DMS 273 (cell line): ENCODE results near the gene TPRA1.
"Not testable (repeated sequence)": the region's sequence is repeated elsewhere in the genome, so short reads cannot be mapped to it uniquely, and the experiment has no call there.

ENCODE experiments used
- DNase-seq: peaks from one replicate; lab custom pipeline; 2025; ENCODE audit not compliant: unreplicated experiment; lab: John Stamatoyannopoulos, UW

TPRA1 gene

DNA sequence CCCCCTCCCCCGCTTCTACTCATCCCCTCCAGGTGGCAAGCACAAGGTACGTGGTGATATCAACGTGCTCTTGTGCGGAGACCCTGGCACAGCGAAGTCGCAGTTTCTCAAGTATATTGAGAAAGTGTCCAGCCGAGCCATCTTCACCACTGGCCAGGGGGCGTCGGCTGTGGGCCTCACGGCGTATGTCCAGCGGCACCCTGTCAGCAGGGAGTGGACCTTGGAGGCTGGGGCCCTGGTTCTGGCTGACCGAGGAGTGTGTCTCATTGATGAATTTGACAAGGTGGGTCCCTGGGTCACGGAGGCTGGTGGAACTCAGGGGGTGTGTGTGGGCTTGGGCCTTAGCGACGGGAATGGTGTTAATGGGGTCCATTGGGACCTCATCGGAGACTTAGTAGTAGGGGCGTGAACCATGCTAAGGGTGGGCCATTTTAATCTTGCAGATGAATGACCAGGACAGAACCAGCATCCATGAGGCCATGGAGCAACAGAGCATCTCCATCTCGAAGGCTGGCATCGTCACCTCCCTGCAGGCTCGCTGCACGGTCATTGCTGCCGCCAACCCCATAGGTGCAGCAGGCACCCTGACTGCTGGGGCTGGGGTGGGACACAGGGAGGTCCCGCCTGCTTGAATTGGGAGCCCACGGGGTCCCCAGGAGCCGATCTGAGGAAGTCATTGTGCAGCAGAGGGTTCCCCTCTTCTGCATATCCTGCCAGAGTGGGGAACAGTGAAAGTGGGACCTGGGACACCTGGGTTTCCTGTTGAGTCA lies 26.5 kb upstream of the TPRA1 start:
- DNase-seq = no peak

DNA sequence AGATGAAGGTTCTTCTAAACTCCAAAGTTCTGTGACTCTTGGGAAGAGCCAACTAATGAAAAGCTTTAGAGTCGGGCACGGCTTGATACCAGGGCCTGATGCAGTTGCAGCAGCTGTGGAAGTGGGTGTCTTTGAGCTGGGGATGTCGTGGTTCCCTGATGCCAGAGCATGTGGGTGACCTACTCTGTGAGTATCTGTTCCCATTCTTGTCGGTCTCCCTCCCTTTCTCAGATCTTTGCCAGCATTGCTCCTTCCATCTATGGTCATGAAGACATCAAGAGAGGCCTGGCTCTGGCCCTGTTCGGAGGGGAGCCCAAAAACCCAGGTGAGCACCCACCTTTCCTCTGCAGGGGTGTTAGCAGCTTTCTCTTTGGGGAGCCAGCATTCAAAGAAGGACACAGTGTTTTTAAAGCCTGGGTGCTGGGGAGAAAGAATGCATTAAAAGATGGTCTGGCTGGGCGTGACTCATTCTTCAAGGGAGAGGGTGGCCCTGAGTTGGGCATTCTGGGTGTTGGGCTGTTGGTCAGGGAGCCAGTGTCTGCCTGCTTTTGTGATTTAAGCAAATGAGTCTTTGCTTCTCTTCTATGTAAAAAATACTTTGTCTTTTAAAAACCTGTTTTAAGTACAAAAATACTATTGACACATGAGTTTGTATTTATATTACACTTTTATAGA lies 25.2 kb upstream of the TPRA1 start:
- no peak for DNase-seq

DNA sequence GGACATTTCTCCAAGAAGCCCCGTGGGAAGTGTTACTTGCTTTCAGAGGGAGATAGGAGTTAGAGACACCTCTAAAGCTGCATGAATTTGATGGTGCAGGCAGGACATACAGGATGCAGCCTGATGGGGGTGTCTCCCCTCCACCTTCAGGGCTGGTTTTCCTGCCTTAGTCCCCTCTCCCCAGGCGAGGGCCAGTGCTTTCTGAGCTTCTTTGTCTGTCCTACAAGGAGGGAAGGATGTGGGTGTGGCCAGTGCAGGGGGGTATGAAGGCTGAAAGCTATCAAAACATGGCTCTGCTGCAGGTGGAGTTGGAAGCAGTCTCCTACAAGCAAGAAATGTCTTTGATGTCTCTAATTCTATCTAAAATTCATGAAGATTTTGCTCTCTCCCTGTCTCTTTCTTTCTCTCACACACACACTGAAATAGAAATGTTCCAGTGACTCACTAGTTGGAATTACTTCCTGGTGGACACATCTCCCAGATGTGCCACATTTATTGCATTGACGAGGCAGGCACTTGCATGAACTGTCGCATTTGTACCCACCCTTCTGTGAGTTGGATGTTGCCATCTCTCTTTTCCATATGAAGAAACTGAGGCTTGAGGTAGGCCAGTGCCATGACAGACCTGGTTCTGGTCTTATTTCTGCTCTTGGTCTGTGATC lies 24.5 kb upstream of the TPRA1 start:
- no peak for DNase-seq

DNA sequence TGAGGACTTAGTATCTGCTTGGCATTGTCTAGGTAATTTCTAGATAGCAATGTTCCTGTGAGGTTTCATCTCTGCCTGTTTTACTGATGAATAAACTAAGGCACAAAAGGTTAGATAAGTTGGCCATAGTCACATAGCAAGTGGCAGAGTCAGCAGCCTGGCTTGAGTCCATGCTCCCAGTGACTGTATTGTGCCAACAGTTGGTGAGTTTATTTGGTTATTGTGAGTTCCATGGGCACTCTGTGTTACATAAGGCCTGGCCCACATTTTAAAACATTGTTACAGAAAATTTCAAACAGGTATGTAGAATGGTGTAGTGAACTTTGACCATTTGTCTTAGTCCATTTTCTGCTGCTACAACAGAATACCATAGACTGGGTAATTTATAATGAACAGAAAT lies 22.9 kb upstream of the TPRA1 start:
- no peak for DNase-seq

DNA sequence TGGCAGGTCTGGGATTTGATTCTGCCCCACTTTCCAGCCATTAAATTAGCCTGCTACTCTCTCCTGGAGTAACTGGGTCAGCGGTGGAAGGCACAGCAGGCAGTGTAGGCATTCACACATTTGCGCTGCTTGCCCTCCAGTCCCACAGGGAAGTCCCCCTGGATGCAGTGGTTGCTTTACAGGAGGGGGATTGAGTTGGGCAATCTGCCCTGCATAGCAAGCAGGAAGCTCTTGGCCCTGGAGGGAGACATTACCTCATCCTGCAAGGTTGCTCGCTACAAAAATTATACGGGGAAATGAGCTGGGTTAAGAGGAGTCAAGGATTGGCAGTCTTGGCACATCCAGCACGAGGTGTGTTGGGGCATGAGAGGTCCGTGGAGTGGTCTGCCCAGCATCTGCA lies 22.4 kb upstream of the TPRA1 start:
- peak; percentile 37 for DNase-seq

DNA sequence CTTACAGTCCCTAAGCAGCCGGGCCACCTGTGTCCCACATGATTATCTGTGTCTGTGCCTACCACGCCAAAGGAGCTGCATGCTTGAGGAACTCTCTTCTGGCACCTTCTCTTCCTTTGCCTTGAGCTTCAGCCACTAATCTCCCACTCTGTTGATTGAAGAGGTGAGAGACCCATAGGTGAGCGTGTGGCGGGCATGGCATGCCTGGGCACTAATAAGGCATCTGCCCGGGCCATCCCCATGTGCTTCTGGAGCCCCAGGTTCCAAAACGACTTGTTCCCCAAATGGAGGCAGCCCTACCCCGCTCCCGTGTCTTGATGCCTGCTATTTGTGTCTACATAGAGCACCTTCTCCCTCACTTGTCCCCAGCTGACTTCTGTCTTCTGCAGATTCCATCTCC lies 20.7 kb upstream of the TPRA1 start:
- no peak for DNase-seq

DNA sequence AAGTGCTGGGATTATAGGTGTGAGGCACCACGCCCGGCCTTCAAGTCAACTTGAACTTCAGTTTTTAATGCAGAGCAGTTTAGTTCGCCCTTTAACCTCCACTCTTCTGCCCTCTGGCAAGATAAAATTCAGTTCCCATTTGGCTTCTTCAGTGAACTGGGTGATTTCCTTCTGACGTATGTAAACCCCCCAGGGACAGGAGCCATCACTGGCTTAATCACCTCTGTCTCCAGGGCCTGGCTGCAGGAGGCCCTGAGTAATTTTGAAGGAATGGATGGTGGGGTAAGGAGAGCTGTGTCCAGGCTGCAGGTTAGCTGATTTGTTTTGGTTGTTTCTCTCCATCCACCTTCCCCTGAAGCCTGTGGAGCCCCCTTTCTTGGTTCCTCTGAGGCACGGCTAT lies 19.6 kb upstream of the TPRA1 start:
- no peak for DNase-seq

DNA sequence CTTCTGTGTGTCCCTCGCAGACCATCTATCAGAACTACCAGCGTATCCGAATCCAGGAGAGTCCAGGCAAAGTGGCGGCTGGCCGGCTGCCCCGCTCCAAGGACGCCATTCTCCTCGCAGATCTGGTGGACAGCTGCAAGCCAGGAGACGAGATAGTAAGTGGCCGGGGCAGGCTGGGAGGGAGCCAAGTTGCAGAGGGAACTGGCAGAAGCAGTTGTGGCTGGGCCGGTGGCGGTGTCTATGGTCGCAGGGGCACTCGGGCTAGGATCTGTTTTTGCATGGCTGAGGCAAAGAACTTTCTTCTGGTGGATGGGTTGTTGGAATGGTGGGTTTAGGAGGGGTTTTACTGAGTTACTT lies 17.8 kb upstream of the TPRA1 start:
- no peak for DNase-seq

DNA sequence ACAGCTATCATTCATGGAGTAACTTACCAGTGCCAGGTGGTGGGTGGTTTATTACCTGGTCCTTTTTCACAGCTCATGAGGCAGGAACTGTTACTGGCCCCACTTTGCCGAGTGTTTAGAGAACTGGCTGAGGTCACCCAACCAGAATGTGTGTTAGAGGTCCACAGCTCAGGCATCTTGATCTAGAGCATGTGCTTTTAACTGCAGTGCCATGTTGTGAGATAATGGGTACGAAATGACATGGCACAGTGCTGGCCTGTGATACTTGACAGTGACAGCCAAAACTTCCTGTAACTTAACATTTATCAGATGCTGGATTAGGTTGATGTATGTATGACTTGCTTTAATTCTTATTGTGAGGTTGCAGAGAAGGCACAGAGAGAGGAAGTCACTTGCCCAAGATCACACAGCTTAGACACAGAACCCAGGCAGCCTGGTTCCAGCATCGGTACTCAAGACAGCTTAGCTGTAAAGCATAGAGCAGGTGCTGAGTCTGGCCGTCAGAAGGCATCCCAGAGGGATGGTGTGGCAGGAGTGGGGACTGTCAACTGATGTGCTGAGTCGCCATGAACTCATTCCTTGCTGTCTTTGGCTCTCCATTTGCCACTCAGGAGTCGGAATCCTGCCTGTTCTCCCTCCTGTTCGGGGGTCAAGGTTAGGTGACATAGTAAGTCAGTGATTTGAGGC lies 17.3 kb upstream of the TPRA1 start:
- DNase-seq = no peak

DNA sequence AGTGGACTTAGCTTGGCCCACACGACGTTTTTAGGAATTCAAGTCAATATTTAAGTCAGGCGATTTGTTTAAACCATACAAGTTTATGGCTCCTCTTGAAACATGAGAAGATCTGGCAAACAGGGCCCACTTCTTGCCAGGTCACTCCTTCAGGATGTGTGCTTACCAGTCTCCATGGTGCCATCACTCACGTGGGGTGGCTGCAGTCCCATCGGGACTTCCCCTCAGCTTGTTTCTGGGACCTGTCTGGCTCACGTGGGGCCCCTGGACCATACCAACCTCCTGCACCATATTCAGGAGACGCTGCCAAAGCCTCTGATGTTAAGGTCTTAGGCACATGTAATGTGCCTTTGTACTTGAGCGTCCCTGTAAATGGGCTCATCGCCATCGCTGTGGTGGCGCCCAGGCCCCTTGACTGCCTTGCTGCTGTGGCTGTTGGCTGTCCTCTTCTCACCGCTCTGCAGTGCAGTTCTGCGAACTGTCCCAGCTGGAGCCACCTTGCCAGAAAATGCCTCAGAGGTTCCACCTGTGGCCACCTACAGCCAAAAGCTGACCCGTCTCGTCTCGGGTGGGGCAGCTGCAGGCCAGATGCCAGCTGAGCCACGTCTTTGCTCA lies 16.6 kb upstream of the TPRA1 start:
- DNase-seq = no peak

DNA sequence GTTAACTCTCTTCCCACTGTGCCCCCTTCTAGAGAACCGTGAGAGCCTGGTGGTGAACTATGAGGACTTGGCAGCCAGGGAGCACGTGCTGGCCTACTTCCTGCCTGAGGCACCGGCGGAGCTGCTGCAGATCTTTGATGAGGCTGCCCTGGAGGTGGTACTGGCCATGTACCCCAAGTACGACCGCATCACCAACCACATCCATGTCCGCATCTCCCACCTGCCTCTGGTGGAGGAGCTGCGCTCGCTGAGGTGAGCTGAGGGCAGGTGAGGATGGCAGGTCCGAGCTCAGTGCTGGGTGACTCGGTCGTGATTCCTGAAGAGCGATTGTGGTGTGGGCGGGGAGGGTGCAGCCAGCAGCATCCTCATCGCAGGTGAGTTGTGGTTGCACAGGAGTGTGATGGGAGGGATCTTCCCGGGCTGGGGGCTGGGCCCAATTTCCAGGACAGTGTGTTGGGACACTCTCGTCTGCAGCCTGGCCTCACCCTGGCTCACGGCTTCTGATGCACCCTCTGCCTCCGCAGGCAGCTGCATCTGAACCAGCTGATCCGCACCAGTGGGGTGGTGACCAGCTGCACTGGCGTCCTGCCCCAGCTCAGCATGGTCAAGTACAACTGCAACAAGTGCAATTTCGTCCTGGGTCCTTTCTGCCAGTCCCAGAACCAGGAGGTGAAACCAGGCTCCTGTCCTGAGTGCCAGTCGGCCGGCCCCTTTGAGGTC lies 15.7 kb upstream of the TPRA1 start:
- DNase-seq = no peak

DNA sequence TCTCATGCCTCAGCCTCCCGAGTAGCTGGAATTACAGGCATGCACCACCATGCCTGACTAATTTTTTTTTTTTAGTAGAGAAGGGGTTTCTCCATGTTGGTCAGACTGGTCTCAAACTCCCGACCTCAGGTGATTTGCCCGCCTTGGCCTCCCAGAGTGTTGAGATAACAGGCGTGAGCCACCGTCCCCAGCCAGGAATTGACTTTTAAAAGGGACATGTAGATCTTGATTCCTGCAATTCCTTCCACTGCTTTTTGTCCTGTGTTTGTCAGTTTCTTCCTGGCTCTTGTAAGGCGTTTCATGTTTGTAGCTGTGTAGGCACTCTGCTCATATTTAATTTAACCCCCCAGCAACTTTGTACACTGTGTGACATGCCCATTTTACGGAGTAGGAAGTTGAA lies 15.0 kb upstream of the TPRA1 start:
- DNase-seq = not testable (repeated sequence)

DNA sequence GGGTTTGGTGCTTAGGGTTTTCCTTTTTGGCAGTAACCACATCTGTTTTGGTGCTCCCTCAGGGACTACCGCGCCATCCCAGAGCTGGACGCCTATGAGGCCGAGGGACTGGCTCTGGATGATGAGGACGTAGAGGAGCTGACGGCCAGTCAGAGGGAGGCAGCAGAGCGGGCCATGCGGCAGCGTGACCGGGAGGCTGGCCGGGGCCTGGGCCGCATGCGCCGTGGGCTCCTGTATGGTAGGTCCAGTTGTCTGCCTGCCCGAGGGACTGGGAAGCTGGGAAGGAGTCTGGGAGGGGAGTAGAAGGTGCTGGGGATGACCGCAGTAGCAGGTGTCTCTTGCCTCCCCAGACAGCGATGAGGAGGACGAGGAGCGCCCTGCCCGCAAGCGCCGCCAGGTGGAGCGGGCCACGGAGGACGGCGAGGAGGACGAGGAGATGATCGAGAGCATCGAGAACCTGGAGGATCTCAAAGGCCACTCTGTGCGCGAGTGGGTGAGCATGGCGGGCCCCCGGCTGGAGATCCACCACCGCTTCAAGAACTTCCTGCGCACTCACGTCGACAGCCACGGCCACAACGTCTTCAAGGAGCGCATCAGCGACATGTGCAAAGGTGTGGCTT lies 14.1 kb upstream of the TPRA1 start:
- DNase-seq = no peak

DNA sequence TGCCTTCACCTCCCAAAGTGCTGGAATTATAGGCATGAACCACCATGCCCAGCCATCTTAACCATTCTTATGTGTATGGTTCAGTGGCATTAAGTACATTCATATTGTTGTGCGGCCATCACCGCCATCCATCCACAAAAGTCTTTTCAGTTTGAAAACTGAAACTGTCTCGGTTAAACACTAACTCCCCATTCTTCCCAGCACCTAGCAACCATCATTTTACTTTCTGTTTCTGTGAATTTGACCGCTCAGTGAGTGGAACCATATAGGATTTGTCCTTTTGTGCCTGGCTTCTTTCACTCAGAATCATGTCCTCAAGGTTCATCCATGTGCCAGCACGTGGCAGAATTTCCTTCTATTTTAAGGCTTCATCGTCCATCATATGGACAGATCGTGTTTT lies 13.5 kb upstream of the TPRA1 start:
- DNase-seq = no peak

DNA sequence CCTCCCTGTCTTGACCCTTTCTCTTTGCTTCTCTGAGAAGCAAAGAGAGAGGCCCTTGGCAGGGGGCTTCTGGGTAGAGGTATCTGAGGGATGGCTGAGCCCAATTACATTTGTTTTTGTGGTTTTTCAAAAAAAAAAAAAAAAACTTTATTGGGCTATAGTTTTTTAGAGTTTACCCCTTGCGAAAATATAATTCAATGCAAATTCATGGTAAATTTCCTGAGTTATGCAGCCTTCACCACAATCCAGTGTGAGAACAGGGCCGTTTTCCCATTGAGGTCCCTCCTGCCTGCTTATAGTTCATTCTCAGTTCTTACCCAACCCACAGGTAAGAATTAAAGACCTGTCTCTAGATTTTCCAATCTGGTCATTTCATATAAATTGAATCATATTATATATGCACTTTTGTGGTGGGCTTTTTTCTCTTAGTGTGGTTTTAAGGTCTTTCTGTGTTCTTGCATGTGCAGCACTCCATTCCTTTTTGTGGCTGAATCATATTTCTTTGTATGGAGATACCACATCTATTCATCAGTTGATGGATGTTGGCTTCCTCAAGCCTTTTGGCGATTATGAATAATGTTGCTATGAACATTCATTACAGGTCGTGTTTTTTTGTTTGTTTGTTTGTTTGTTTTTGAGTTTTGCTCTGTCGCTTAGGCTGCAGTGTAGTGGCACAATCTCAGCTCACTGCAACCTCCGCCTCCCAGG lies 10.4 kb upstream of the TPRA1 start:
- no peak for DNase-seq

DNA sequence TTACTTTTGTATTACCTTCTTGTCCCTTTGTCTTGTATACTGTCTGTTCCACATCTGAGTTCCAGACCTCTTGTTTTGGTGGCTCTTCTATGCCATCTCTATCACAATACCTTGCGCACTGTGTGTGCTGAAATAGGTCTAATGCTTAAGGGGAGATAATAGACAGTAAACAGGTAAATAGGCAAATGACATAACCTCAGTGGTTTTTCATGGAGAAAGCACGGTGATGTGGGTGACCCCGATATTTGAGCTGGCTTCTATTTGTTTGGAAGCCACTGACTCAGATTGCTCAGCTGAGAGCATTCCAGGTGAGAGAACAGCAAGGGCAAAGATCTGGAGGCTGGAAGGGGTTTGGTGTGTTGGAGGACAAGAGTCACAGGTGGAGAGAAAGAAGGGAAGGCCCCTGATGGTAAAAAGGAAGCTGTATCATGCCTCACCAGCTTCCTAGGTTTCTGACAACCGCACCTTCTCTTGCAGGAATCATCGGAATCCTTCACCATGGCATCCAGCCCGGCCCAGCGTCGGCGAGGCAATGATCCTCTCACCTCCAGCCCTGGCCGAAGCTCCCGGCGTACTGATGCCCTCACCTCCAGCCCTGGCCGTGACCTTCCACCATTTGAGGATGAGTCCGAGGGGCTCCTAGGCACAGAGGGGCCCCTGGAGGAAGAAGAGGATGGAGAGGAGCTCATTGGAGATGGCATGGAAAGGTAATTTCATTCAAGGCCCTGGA lies 8.5 kb upstream of the TPRA1 start:
- peak; percentile 60 for DNase-seq

DNA sequence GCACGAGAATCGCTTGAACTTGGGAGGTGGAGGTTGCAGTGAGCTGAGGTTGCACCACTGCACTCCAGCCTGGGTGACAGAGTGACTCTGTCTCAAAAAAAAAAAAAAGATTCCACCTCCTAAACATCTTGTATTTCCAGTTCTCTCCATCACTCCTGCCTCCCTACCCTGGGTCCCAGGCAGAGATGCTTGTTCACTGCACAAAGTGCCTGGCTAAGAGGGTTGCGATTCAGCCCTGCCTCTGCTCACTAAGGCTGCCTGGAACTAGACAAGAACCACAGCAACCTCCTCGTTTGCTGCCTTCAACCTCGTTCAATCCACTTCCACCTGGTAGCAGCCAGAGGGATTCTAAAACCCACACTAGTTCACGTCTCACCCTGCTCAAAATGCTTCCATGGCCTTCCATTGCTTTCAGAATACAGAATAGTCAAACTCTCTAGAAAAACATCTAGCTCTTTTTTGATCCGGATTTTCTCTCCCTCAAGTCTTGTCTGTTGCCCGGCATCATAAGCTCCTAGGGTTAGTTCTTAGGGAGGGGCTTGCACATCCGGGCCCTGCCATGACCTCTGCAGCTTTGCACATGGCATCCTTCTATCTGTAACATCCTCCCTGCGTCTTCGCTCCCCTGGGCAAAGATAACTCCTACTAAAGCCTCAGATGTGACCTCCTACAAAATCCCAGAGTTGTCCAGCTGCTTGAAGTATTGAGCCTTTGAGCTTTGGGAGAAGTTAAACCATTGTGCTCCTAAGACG lies 6.7 kb upstream of the TPRA1 start:
- no peak for DNase-seq

DNA sequence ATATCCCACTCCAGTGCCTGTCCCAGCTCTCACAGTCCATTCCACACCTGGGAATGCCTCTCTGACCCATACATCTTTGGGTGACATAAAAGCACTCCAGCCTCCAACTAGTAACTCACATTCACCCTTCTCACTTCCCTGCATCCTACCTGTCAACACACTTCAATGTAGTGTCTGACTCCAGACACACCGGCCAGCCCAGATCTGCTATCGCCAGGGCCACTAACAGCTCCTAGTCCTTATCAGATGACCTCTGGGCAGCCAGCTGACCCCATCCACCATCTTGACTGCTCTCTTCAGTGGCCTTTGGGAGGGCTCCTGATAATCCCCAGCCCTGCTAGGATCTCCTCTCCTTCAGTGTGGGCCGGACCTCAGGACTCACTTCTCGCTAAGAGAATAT lies 4.8 kb upstream of the TPRA1 start:
- DNase-seq = no peak
